Natural killer cell treated with Interleukin-12 subunit alpha and Interleukin-12 subunit beta and Interleukin-15 and Interleukin-18, amount 100 ng/mL, for 72 hours (primary cell): ENCODE results near the gene PRKG1. TPM values are rescaled to one million over a fixed set of nuclear protein-coding genes. Genes with fewer than 3 reads are reported as not detected.

Experiments used
- ATAC-seq, 2 donors: fragments of 150-1000 bp; cut with Tn5 transposase in 1 of 2; sonication (Bioruptor Pico), chemical (Tn5 transposase) in 1 of 2; 2 replicates each; pipeline ENCODE4 v1.10.0; 2021
- DNase-seq: peaks from one replicate; pipeline ENCODE4 v3.0.0; 2022; ENCODE audit warnings: low spot score
- H3K27ac Mint-ChIP-seq, 2 donors: 1 replicate in 1 of 2; 2 replicates in 1 of 2; pipeline ENCODE4 v1.8.0; 2022; ENCODE audit warnings: mixed read lengths in 2 of 2, mild to moderate bottlenecking in 1 of 2, moderate library complexity in 1 of 2
- H3K27me3 Mint-ChIP-seq, 2 donors: 1 replicate in 1 of 2; 2 replicates in 1 of 2; pipeline ENCODE4 v1.8.0; 2022; ENCODE audit warnings: mixed read lengths in 2 of 2
- H3K36me3 Mint-ChIP-seq: one replicate; pipeline ENCODE4 v1.8.0; 2022; ENCODE audit warnings: mixed read lengths
- H3K4me1 Mint-ChIP-seq, 2 donors: 1 replicate in 1 of 2; 2 replicates in 1 of 2; pipeline ENCODE4 v1.8.0; 2022; ENCODE audit warnings: low read depth in 2 of 2, mixed read lengths in 2 of 2, mild to moderate bottlenecking in 1 of 2
- H3K4me3 Mint-ChIP-seq: one replicate; pipeline ENCODE4 v1.8.0; 2022; ENCODE audit warnings: mixed read lengths
- H3K9me3 Mint-ChIP-seq: 2 replicates; pipeline ENCODE4 v1.8.0; 2022; ENCODE audit warnings: mixed read lengths
- total RNA-seq, 2 donors: library from RNA; stranded (reverse); gene quantifications; one replicate each; pipeline ENCODE4 v1.2.3, GENCODE V29; 2022

PRKG1 gene
- total RNA-seq, 2 donors from 2014 or later = 0.10 TPM; not detected in 1

DNA sequence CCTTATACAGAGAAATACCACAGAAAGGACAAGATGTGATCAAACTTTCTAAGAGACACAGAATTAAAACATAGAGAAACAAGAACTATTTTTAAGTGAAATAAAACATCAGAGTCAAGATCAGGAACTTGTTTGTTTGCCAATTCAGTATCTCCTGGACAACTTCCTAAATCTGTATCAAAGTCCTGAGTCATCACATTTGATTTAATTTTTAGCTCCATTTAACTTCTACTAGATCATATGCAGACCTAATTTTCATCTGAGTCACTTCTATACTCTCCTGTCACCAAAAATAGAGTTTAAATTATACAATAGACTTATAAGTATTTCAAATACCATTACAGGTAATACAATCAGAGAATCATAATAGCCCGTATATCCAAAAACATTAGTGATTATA lies 268.1 kb downstream of the PRKG1 start:
- peaks cover 22 to 25% of the 10 kb centered on the region in 2 donors for H3K4me1 Mint-ChIP-seq
- DNase-seq (no peak), ATAC-seq (no peak)
- peak overlapping the region in 1 of 2 donors; percentile 93 for H3K27ac Mint-ChIP-seq
- H3K36me3 Mint-ChIP-seq = peaks cover 9% of the 10 kb centered on the region
- no peak overlapping the region for H3K4me3 Mint-ChIP-seq
- no peaks in the 10 kb centered on the region for H3K27me3 Mint-ChIP-seq
- peaks cover 6% of the 10 kb centered on the region for H3K9me3 Mint-ChIP-seq

GRCh38 chr10:51343391-51343790 lies 269.1 kb downstream of the PRKG1 start:
- ATAC-seq = no peak
- peaks cover 9% of the 10 kb centered on the region for H3K36me3 Mint-ChIP-seq
- no peaks in the 10 kb centered on the region for H3K27me3 Mint-ChIP-seq
- H3K4me3 Mint-ChIP-seq = no peak overlapping the region
- no peak for DNase-seq
- peaks cover 6% of the 10 kb centered on the region for H3K9me3 Mint-ChIP-seq
- no peak overlapping the region for H3K27ac Mint-ChIP-seq
- H3K4me1 Mint-ChIP-seq = peaks cover 22 to 25% of the 10 kb centered on the region in 2 donors

- Mint-ChIP-seq H3K4me3 (no peak overlapping the region), H3K36me3 (peaks cover 9% of the 10 kb centered on the region), H3K4me1 (peaks cover 22 to 25% of the 10 kb centered on the region in 2 donors), H3K27me3 (no peaks in the 10 kb centered on the region), H3K9me3 (peaks cover 6% of the 10 kb centered on the region), H3K27ac (no peak overlapping the region)
- DNase-seq (no peak), ATAC-seq (no peak)
These were observed 270.1 kb downstream of the PRKG1 start for GRCh38 chr10:51344371-51344770.

DNA sequence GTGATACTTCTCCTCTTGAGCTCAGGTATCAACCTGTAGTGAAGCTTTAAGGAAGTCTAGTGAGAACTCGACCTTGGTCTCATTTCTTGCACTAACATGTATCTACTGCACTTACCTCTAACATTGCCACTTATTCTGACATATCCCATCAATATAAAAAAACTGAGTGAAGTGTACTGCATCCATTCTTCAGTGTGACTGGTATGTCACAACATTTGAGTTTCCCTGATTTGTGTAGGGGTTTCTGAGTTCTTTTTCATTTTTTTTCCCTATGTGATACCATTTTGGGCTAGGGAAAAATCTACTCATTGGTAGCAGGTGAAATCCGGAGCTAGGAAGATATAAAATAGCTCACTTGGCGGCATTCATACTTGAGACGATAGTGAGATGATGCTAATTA lies 274.3 kb downstream of the PRKG1 start:
- Mint-ChIP-seq H3K36me3 (peaks cover 5% of the 10 kb centered on the region), H3K9me3 (peaks cover 2% of the 10 kb centered on the region), H3K27me3 (peaks cover 0 to 3% of the 10 kb centered on the region in 2 donors), H3K27ac (no peak overlapping the region), H3K4me3 (no peak overlapping the region), H3K4me1 (peaks cover 0 to 7% of the 10 kb centered on the region in 2 donors)
- ATAC-seq (no peak), DNase-seq (no peak)

DNA sequence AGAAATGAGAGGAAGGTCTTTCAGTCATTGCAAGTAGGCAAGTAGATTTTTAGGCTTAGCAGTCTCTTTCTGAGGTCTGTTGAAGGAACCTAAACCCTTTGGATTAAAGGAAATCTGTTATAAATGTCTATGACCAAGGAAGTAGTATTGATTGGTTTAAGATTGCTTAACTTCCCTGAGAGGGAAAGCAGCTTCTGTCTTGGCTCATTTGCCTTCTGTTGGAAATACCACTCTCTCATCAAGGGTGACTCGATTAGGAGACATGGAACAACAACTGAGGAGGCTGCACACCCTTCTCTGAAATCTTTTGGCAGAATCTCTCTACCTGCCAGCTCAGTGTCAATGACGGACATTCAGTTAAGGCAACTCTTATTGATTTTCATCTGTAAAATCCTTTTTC lies 282.9 kb downstream of the PRKG1 start:
- no peak overlapping the region for H3K27ac Mint-ChIP-seq
- H3K4me3 Mint-ChIP-seq = no peak overlapping the region
- no peak for DNase-seq
- no peak for ATAC-seq
- peaks cover 3 to 5% of the 10 kb centered on the region in 2 donors for H3K27me3 Mint-ChIP-seq
- no peaks in the 10 kb centered on the region for H3K36me3 Mint-ChIP-seq
- no peaks in the 10 kb centered on the region for H3K4me1 Mint-ChIP-seq
- no peaks in the 10 kb centered on the region for H3K9me3 Mint-ChIP-seq

GRCh38 chr10:51358227-51358626 lies 283.9 kb downstream of the PRKG1 start:
- DNase-seq = no peak
- peaks cover 0 to 5% of the 10 kb centered on the region in 2 donors for H3K27me3 Mint-ChIP-seq
- no peaks in the 10 kb centered on the region for H3K9me3 Mint-ChIP-seq
- no peaks in the 10 kb centered on the region for H3K36me3 Mint-ChIP-seq
- H3K4me1 Mint-ChIP-seq = no peaks in the 10 kb centered on the region
- no peak overlapping the region for H3K27ac Mint-ChIP-seq
- ATAC-seq = no peak
- no peak overlapping the region for H3K4me3 Mint-ChIP-seq

GRCh38 chr10:51363415-51363814 lies 289.1 kb downstream of the PRKG1 start:
- Mint-ChIP-seq H3K4me1 (no peaks in the 10 kb centered on the region), H3K27me3 (no peaks in the 10 kb centered on the region), H3K9me3 (no peaks in the 10 kb centered on the region), H3K27ac (no peak overlapping the region), H3K36me3 (no peaks in the 10 kb centered on the region), H3K4me3 (no peak overlapping the region)
- ATAC-seq (no peak), DNase-seq (no peak)

DNA sequence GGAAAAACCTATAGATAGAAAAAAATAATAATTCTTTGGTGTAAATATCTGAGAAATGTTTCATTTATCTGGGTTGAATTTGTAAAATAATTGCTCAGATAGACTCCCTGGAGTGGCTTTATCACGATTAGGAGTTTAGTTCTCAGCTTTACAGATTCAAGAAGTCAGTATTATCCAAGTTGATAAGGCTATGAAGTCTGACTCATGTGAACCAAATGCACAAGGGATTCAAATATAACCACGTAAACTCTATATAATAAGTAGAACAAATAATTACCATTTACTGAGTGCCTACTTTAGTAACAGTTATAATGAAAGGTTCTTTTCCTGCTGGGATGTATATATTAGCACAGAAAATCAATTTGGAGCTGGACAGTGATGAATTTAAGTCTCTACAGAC lies 290.4 kb downstream of the PRKG1 start:
- no peak for DNase-seq
- ATAC-seq = no peak
- Mint-ChIP-seq H3K9me3 (no peaks in the 10 kb centered on the region), H3K27me3 (no peaks in the 10 kb centered on the region), H3K36me3 (no peaks in the 10 kb centered on the region), H3K4me1 (no peaks in the 10 kb centered on the region), H3K27ac (no peak overlapping the region), H3K4me3 (no peak overlapping the region)

GRCh38 chr10:51366044-51366443 lies 291.8 kb downstream of the PRKG1 start:
- DNase-seq (no peak), ATAC-seq (no peak)
- Mint-ChIP-seq H3K36me3 (no peaks in the 10 kb centered on the region), H3K27ac (no peak overlapping the region), H3K4me1 (no peaks in the 10 kb centered on the region), H3K4me3 (no peak overlapping the region), H3K9me3 (no peaks in the 10 kb centered on the region), H3K27me3 (no peaks in the 10 kb centered on the region)

GRCh38 chr10:51367127-51367526 lies 292.8 kb downstream of the PRKG1 start:
- no peaks in the 10 kb centered on the region for H3K36me3 Mint-ChIP-seq

DNA sequence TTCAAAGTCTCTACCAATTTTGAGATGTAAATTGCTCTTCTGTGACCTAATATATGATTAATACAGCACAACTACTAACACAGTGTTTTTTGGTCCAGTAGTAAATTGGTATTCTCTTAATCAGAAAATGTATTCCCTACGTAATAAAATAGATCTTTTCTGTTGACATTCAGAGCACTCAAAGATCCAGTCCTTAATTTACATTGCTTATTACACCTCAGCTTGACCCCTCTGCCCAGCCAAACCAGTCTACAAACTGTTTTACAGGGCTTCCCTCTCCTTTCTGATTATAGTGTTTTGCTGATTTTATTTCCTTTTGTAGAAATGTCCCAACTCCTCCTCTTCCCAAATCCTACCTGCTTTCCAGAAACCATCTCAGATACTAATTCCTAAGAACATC lies 293.4 kb downstream of the PRKG1 start:
- Mint-ChIP-seq H3K27me3 (no peaks in the 10 kb centered on the region), H3K4me1 (no peaks in the 10 kb centered on the region), H3K9me3 (no peaks in the 10 kb centered on the region), H3K4me3 (no peak overlapping the region), H3K27ac (no peak overlapping the region), H3K36me3 (no peaks in the 10 kb centered on the region)
- DNase-seq (no peak), ATAC-seq (no peak)

More at GRCh38 chr10:51367127-51367526, 292.8 kb downstream of the PRKG1 start:
- H3K27ac Mint-ChIP-seq = no peak overlapping the region
- no peak overlapping the region for H3K4me3 Mint-ChIP-seq
- no peaks in the 10 kb centered on the region for H3K27me3 Mint-ChIP-seq
- ATAC-seq = no peak
- no peaks in the 10 kb centered on the region for H3K9me3 Mint-ChIP-seq
- H3K4me1 Mint-ChIP-seq = no peaks in the 10 kb centered on the region
- no peak for DNase-seq

DNA sequence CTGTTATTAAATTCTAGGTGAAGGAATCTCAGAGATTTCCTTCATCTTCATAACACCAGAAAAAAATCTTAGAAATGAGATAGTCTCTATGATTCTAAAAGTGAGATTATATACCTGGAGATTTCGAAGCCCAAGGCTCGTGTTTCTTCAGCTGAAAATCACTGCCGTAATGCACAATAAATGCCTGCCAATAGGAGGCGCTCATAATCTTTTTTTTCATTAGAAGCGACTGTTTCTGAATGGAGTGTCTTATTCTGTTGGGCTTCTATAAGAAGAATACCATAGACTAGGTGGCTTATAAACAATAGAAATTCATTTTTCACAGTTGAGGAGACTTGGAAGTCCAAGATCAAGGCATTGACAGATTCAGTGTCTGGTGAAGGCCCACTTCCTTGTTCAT lies 294.7 kb downstream of the PRKG1 start:
- ATAC-seq = no peak

DNA sequence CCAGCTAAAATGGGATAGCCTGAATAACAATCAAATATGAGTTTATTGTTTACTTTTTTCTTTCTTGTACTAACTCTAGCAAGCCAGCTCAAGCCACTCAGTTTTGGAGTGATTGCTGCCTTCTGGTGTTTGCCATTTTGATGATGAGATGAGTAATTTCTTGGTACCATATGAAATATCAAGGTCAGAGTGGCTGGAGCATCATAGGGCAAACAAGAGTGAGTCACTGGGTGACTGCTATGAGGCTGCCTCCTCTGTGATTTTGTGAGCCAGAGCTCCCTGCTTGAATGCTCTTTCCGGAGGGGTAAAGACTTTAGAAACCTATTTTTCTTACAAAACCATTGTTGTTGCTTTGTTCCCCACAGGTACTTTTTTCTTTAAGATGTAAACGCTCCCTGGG lies 295.6 kb downstream of the PRKG1 start:
- no peak overlapping the region for H3K4me3 Mint-ChIP-seq
- ATAC-seq (no peak), DNase-seq (no peak)
- no peaks in the 10 kb centered on the region for H3K9me3 Mint-ChIP-seq
- H3K4me1 Mint-ChIP-seq = no peaks in the 10 kb centered on the region
- no peaks in the 10 kb centered on the region for H3K36me3 Mint-ChIP-seq
- no peaks in the 10 kb centered on the region for H3K27me3 Mint-ChIP-seq
- no peak overlapping the region for H3K27ac Mint-ChIP-seq

More for the DNA sequence above, 294.7 kb downstream of the PRKG1 start:
- DNase-seq = no peak
- Mint-ChIP-seq H3K36me3 (no peaks in the 10 kb centered on the region), H3K4me1 (no peaks in the 10 kb centered on the region), H3K4me3 (no peak overlapping the region), H3K9me3 (no peaks in the 10 kb centered on the region), H3K27ac (no peak overlapping the region), H3K27me3 (no peaks in the 10 kb centered on the region)

- Mint-ChIP-seq H3K27ac (no peak overlapping the region), H3K36me3 (no peaks in the 10 kb centered on the region), H3K4me1 (no peaks in the 10 kb centered on the region), H3K4me3 (no peak overlapping the region), H3K27me3 (no peaks in the 10 kb centered on the region), H3K9me3 (no peaks in the 10 kb centered on the region)
- ATAC-seq (no peak), DNase-seq (no peak)
These were observed 297.5 kb downstream of the PRKG1 start for GRCh38 chr10:51371743-51372142.

DNA sequence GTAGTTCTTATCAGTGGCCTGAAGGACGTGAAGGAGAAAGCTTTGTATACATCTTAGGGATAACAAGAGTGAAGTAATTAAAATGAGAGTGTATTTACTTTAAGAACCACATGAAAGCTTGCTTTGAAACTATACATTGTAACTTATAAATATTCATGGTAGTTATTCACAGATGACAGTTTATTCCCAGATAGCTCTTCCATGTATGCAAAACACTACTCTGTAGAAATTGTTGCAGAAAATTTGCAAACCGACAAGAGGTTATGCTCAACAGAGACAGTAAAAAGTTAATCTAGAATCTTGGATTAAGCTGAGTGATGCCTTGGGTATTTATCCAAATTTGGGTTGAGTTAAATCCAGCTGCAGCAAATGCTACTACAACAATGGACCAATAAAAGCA lies 301.5 kb downstream of the PRKG1 start:
- Mint-ChIP-seq H3K36me3 (no peaks in the 10 kb centered on the region), H3K27ac (no peak overlapping the region), H3K9me3 (no peaks in the 10 kb centered on the region), H3K4me3 (no peak overlapping the region), H3K27me3 (no peaks in the 10 kb centered on the region), H3K4me1 (no peaks in the 10 kb centered on the region)
- no peak for DNase-seq
- no peak for ATAC-seq
